ENCODE data around the gene MEGF9.

DNA sequence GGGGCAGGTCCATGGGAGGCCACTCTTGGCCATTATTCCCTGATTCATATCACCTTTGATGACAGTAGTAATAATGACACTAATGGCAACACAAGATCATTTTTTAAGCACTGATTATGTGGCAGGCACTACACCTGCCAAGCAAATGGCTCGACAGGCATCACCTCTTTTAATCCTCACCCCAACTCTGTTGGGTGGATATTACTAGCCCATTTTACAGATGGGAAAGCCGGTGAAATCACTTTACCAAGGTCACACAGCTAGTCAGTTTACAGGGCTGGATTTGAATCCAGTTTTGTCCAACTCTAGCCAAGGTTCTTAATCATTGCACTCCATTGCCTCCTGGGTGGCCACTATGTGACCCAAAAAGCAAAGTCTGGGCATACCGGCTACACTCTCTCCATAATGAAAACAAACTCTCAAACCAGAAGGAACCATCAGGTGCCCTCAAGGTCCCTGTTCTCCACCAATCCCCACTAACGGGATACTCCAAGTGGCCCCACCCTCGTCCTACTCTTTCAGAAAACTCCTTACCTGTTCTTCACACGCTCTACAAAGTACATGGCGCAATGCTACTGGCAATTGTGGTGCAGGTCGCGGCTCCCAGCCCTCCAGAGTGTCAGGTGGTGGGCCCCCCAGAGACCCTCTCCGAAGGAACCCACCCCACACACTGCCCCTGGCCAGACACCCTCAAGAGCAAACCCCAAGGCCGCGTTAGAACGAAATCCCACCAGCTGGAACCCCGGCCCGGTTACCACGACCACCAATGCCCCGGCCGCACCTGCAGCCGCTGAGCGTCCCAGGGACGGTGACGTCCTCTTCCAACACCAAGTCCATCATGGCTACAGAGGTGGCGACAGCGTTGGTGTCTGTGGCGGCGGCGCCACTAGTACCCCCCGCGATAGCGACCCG lies 134.9 kb downstream of the MEGF9 start:
- TF ChIP-seq, protein P1, sequence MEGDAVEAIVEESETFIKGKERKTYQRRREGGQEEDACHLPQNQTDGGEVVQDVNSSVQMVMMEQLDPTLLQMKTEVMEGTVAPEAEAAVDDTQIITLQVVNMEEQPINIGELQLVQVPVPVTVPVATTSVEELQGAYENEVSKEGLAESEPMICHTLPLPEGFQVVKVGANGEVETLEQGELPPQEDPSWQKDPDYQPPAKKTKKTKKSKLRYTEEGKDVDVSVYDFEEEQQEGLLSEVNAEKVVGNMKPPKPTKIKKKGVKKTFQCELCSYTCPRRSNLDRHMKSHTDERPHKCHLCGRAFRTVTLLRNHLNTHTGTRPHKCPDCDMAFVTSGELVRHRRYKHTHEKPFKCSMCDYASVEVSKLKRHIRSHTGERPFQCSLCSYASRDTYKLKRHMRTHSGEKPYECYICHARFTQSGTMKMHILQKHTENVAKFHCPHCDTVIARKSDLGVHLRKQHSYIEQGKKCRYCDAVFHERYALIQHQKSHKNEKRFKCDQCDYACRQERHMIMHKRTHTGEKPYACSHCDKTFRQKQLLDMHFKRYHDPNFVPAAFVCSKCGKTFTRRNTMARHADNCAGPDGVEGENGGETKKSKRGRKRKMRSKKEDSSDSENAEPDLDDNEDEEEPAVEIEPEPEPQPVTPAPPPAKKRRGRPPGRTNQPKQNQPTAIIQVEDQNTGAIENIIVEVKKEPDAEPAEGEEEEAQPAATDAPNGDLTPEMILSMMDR (conservative IDR thresholded peaks at IDR 0.05 in 1 of 2, IDR thresholded peaks at IDR 0.05 in 1 of 2; ENCODE audit: extremely low read depth in 1 of 2, insufficient read depth in 1 of 2, low read depth in 1 of 2, low read length in 2 of 2), result no peak
- no peak for TF ChIP-seq EZH2 (IDR thresholded peaks at IDR 0.05; ENCODE audit: borderline replicate concordance, low read length)
